ENCODE data around the gene VAV1.
A peak's percentile ranks its signal among the peaks of the same experiment; 100 is the strongest.
"Not testable (repeated sequence)": the region's sequence is repeated elsewhere in the genome, so short reads cannot be mapped to it uniquely, and the experiment has no call there.

Gene VAV1

GRCh38 chr19:6796278-6796677 lies 23.8 kb downstream of the VAV1 start:
- no peak overlapping the region for H3K27ac ChIP-seq (ENCODE audit: low read depth, low read length)

GRCh38 chr19:6797646-6798045 lies 25.1 kb downstream of the VAV1 start:
- H3K9me3 ChIP-seq (ENCODE audit: control insufficient read depth, insufficient read depth, low read length), result peaks cover 58% of the 10 kb centered on the region
- no peak overlapping the region for H3K27ac ChIP-seq (ENCODE audit: low read depth, low read length)
- H3K4me3 ChIP-seq (ENCODE audit: low read depth, low read length), result no peak overlapping the region
- H3K36me3 ChIP-seq (ENCODE audit: control insufficient read depth, insufficient read depth, low read length), result no peaks in the 10 kb centered on the region
- H3K27me3 ChIP-seq (ENCODE audit: control insufficient read depth, insufficient read depth, low read length), result no peaks in the 10 kb centered on the region
- H3K4me1 ChIP-seq (ENCODE audit: control insufficient read depth, insufficient read depth, low read length), result no peaks in the 10 kb centered on the region
- no peak overlapping the region for H3K9ac ChIP-seq (ENCODE audit: low read depth, low read length)

More at GRCh38 chr19:6796278-6796677, 23.8 kb downstream of the VAV1 start:
- H3K36me3 ChIP-seq (ENCODE audit: control insufficient read depth, insufficient read depth, low read length), result no peaks in the 10 kb centered on the region
- peaks cover 66% of the 10 kb centered on the region for H3K9me3 ChIP-seq (ENCODE audit: control insufficient read depth, insufficient read depth, low read length)
- H3K4me1 ChIP-seq (ENCODE audit: control insufficient read depth, insufficient read depth, low read length), result no peaks in the 10 kb centered on the region
- H3K27me3 ChIP-seq (ENCODE audit: control insufficient read depth, insufficient read depth, low read length), result no peaks in the 10 kb centered on the region
- no peak overlapping the region for H3K9ac ChIP-seq (ENCODE audit: low read depth, low read length)
- H3K4me3 ChIP-seq (ENCODE audit: low read depth, low read length), result no peak overlapping the region; the same call in 1 of the 2 replicates

GRCh38 chr19:6800160-6800790 lies 27.8 kb downstream of the VAV1 start:
- H3K27ac ChIP-seq (ENCODE audit: low read depth, low read length); H3K36me3 ChIP-seq (ENCODE audit: control insufficient read depth, insufficient read depth, low read length); H3K4me3 ChIP-seq (ENCODE audit: low read depth, low read length); H3K4me1 ChIP-seq (ENCODE audit: control insufficient read depth, insufficient read depth, low read length); H3K27me3 ChIP-seq (ENCODE audit: control insufficient read depth, insufficient read depth, low read length); H3K9ac ChIP-seq (ENCODE audit: low read depth, low read length): not testable (repeated sequence)
- H3K9me3 ChIP-seq (ENCODE audit: control insufficient read depth, insufficient read depth, low read length), result peaks cover 46% of the 10 kb centered on the region

- Histone ChIP-seq H3K9me3 (ENCODE audit: control insufficient read depth, insufficient read depth, low read length) (peaks cover 45% of the 10 kb centered on the region), H3K36me3 (ENCODE audit: control insufficient read depth, insufficient read depth, low read length) (no peaks in the 10 kb centered on the region), H3K4me1 (ENCODE audit: control insufficient read depth, insufficient read depth, low read length) (no peaks in the 10 kb centered on the region), H3K27ac (ENCODE audit: low read depth, low read length) (no peak overlapping the region), H3K4me3 (ENCODE audit: low read depth, low read length) (0 out of 2 replicates have a peak overlapping the region, but pooled peaks have one; percentile 8), H3K9ac (ENCODE audit: low read depth, low read length) (no peak overlapping the region), H3K27me3 (ENCODE audit: control insufficient read depth, insufficient read depth, low read length) (no peaks in the 10 kb centered on the region)
Observed at GRCh38 chr19:6800991-6801484, 28.5 kb downstream of the VAV1 start.

GRCh38 chr19:6801485-6802086 lies 29.1 kb downstream of the VAV1 start:
- Histone ChIP-seq H3K27me3 (ENCODE audit: control insufficient read depth, insufficient read depth, low read length) (no peaks in the 10 kb centered on the region), H3K4me1 (ENCODE audit: control insufficient read depth, insufficient read depth, low read length) (no peaks in the 10 kb centered on the region), H3K36me3 (ENCODE audit: control insufficient read depth, insufficient read depth, low read length) (no peaks in the 10 kb centered on the region), H3K9me3 (ENCODE audit: control insufficient read depth, insufficient read depth, low read length) (peaks cover 45% of the 10 kb centered on the region), H3K9ac (ENCODE audit: low read depth, low read length) (no peak overlapping the region), H3K4me3 (ENCODE audit: low read depth, low read length) (0 out of 2 replicates have a peak overlapping the region, but pooled peaks have one; percentile 8), H3K27ac (ENCODE audit: low read depth, low read length) (no peak overlapping the region)

GRCh38 chr19:6802336-6803035 lies 30.0 kb downstream of the VAV1 start:
- no peak overlapping the region for H3K4me3 ChIP-seq (ENCODE audit: low read depth, low read length)
- no peaks in the 10 kb centered on the region for H3K36me3 ChIP-seq (ENCODE audit: control insufficient read depth, insufficient read depth, low read length)
- H3K4me1 ChIP-seq (ENCODE audit: control insufficient read depth, insufficient read depth, low read length), result no peaks in the 10 kb centered on the region
- no peaks in the 10 kb centered on the region for H3K27me3 ChIP-seq (ENCODE audit: control insufficient read depth, insufficient read depth, low read length)
- H3K9me3 ChIP-seq (ENCODE audit: control insufficient read depth, insufficient read depth, low read length), result peaks cover 44% of the 10 kb centered on the region
- H3K9ac ChIP-seq (ENCODE audit: low read depth, low read length), result no peak overlapping the region
- no peak overlapping the region for H3K27ac ChIP-seq (ENCODE audit: low read depth, low read length)

- Histone ChIP-seq H3K4me1 (ENCODE audit: control insufficient read depth, insufficient read depth, low read length) (no peaks in the 10 kb centered on the region), H3K9me3 (ENCODE audit: control insufficient read depth, insufficient read depth, low read length) (peaks cover 44% of the 10 kb centered on the region), H3K27ac (ENCODE audit: low read depth, low read length) (no peak overlapping the region), H3K9ac (ENCODE audit: low read depth, low read length) (no peak overlapping the region), H3K27me3 (ENCODE audit: control insufficient read depth, insufficient read depth, low read length) (no peaks in the 10 kb centered on the region), H3K4me3 (ENCODE audit: low read depth, low read length) (no peak overlapping the region), H3K36me3 (ENCODE audit: control insufficient read depth, insufficient read depth, low read length) (no peaks in the 10 kb centered on the region)
Observed at GRCh38 chr19:6803036-6803404, 30.5 kb downstream of the VAV1 start.

GRCh38 chr19:6806488-6806887 lies 34.0 kb downstream of the VAV1 start:
- Histone ChIP-seq H3K4me1 (ENCODE audit: control insufficient read depth, insufficient read depth, low read length) (no peaks in the 10 kb centered on the region), H3K4me3 (ENCODE audit: low read depth, low read length) (no peak overlapping the region), H3K9ac (ENCODE audit: low read depth, low read length) (no peak overlapping the region), H3K9me3 (ENCODE audit: control insufficient read depth, insufficient read depth, low read length) (peaks cover 50% of the 10 kb centered on the region), H3K27me3 (ENCODE audit: control insufficient read depth, insufficient read depth, low read length) (no peaks in the 10 kb centered on the region), H3K36me3 (ENCODE audit: control insufficient read depth, insufficient read depth, low read length) (no peaks in the 10 kb centered on the region), H3K27ac (ENCODE audit: low read depth, low read length) (no peak overlapping the region)

- Histone ChIP-seq H3K27ac (ENCODE audit: low read depth, low read length) (no peak overlapping the region), H3K27me3 (ENCODE audit: control insufficient read depth, insufficient read depth, low read length) (no peaks in the 10 kb centered on the region), H3K4me3 (ENCODE audit: low read depth, low read length) (no peak overlapping the region), H3K36me3 (ENCODE audit: control insufficient read depth, insufficient read depth, low read length) (no peaks in the 10 kb centered on the region), H3K9me3 (ENCODE audit: control insufficient read depth, insufficient read depth, low read length) (peaks cover 57% of the 10 kb centered on the region), H3K4me1 (ENCODE audit: control insufficient read depth, insufficient read depth, low read length) (no peaks in the 10 kb centered on the region), H3K9ac (ENCODE audit: low read depth, low read length) (no peak overlapping the region)
Observed at GRCh38 chr19:6807291-6807690, 34.8 kb downstream of the VAV1 start.

- no peaks in the 10 kb centered on the region for H3K36me3 ChIP-seq (ENCODE audit: control insufficient read depth, insufficient read depth, low read length)
- H3K9ac ChIP-seq (ENCODE audit: low read depth, low read length), result no peak overlapping the region
- H3K27ac ChIP-seq (ENCODE audit: low read depth, low read length), result no peak overlapping the region
- no peaks in the 10 kb centered on the region for H3K4me1 ChIP-seq (ENCODE audit: control insufficient read depth, insufficient read depth, low read length)
- peaks cover 61% of the 10 kb centered on the region for H3K9me3 ChIP-seq (ENCODE audit: control insufficient read depth, insufficient read depth, low read length)
- no peak overlapping the region for H3K4me3 ChIP-seq (ENCODE audit: low read depth, low read length)
- H3K27me3 ChIP-seq (ENCODE audit: control insufficient read depth, insufficient read depth, low read length), result no peaks in the 10 kb centered on the region
Observed at GRCh38 chr19:6808494-6808893, 36.0 kb downstream of the VAV1 start.

- Histone ChIP-seq H3K27ac (ENCODE audit: low read depth, low read length) (no peak overlapping the region), H3K36me3 (ENCODE audit: control insufficient read depth, insufficient read depth, low read length) (no peaks in the 10 kb centered on the region), H3K27me3 (ENCODE audit: control insufficient read depth, insufficient read depth, low read length) (no peaks in the 10 kb centered on the region), H3K9ac (ENCODE audit: low read depth, low read length) (no peak overlapping the region), H3K4me1 (ENCODE audit: control insufficient read depth, insufficient read depth, low read length) (no peaks in the 10 kb centered on the region), H3K4me3 (ENCODE audit: low read depth, low read length) (no peak overlapping the region), H3K9me3 (ENCODE audit: control insufficient read depth, insufficient read depth, low read length) (peaks cover 64% of the 10 kb centered on the region)
Observed at GRCh38 chr19:6809262-6809661, 36.8 kb downstream of the VAV1 start.
